ENCODE results near the gene ANKRD13B.

The ANKRD13B gene

GRCh38 chr17:29567554-29568330 is 25.2 kb upstream of the ANKRD13B start (continued):
- no peak for TF ChIP-seq ZNF518A (tag by site-specific recombination; conservative IDR thresholded peaks at IDR 0.05; ENCODE audit: low read depth)
- peak; percentile 18; the same call in 1 of the 2 replicates for TF ChIP-seq PBX3 (CRISPR knock-in tag; IDR thresholded peaks at IDR 0.05)
- no peak; the same call in 1 of the 2 replicates for TF ChIP-seq KLF16 (tag by site-specific recombination; IDR thresholded peaks at IDR 0.05)
- no peak for TF ChIP-seq ZNF292 (tag by site-specific recombination; IDR thresholded peaks at IDR 0.05; ENCODE audit: borderline replicate concordance, low read depth)
- no peak for TF ChIP-seq ZNF37A (tag by site-specific recombination; IDR thresholded peaks at IDR 0.05)
- TF ChIP-seq ZBTB10 (tag by site-specific recombination; IDR thresholded peaks at IDR 0.05), result peak; percentile 74
- no peak for TF ChIP-seq ZNF214 (tag by site-specific recombination; IDR thresholded peaks at IDR 0.05; ENCODE audit: borderline replicate concordance)
- peak; percentile 25; the same call in 1 of the 2 replicates for TF ChIP-seq ZEB2 (tag by site-specific recombination; IDR thresholded peaks at IDR 0.05)
- TF ChIP-seq ZNF114 (tag by site-specific recombination; IDR thresholded peaks at IDR 0.05), result no peak
- TF ChIP-seq ZNF843 (tag by site-specific recombination; IDR thresholded peaks at IDR 0.05), result no peak; the same call in 1 of the 2 replicates
- 0 out of 2 replicates have a peak, but pooled peaks have one; percentile 26 for TF ChIP-seq ZNF391 (tag by site-specific recombination; IDR thresholded peaks at IDR 0.05; ENCODE audit: borderline replicate concordance, low read depth)
- TF ChIP-seq KLF9 (tag by site-specific recombination; IDR thresholded peaks at IDR 0.05; ENCODE audit: low read depth), result no peak
- no peak for TF ChIP-seq ZNF354C (tag by site-specific recombination; IDR thresholded peaks at IDR 0.05; ENCODE audit: borderline replicate concordance, low read depth)
- TF ChIP-seq ZBTB44 (tag by site-specific recombination; IDR thresholded peaks at IDR 0.05), result no peak
- no peak for TF ChIP-seq ZNF747 (tag by site-specific recombination; IDR thresholded peaks at IDR 0.05)
- TF ChIP-seq WT1 (tag by site-specific recombination; IDR thresholded peaks at IDR 0.05), result no peak
- TF ChIP-seq YY2 (tag by site-specific recombination; IDR thresholded peaks at IDR 0.05), result no peak
- TF ChIP-seq ZNF433 (tag by site-specific recombination; IDR thresholded peaks at IDR 0.05; ENCODE audit: low read depth), result no peak
- peak; percentile 59; the same call in 1 of the 2 replicates for TF ChIP-seq ZBTB8A (tag by site-specific recombination; IDR thresholded peaks at IDR 0.05)
- no peak for TF ChIP-seq ZNF639 (tag by site-specific recombination; IDR thresholded peaks at IDR 0.05)
- TF ChIP-seq SETDB1 (IDR thresholded peaks at IDR 0.05; ENCODE audit: insufficient read length, low read length), result no peak
- no peak for TF ChIP-seq ZNF157 (tag by site-specific recombination; IDR thresholded peaks at IDR 0.05)
- 0 out of 2 replicates have a peak, but pooled peaks have one; percentile 7 for TF ChIP-seq FEZF1 (tag by site-specific recombination; IDR thresholded peaks at IDR 0.05)
- TF ChIP-seq ZNF335 (tag by site-specific recombination; conservative IDR thresholded peaks at IDR 0.05), result peak; percentile 90
- no peak for TF ChIP-seq REPIN1 (tag by site-specific recombination; IDR thresholded peaks at IDR 0.05; ENCODE audit: low read depth)
- no peak for TF ChIP-seq EGR2 (tag by site-specific recombination; IDR thresholded peaks at IDR 0.05; ENCODE audit: low read depth)
- peak; percentile 82 for TF ChIP-seq SP2 (tag by site-specific recombination; IDR thresholded peaks at IDR 0.05)
- TF ChIP-seq ZNF510 (tag by site-specific recombination; IDR thresholded peaks at IDR 0.05; ENCODE audit: insufficient replicate concordance), result no peak
